GM23338 (cell line): Measurements from ENCODE around the gene ADAMTS20. TPM values are rescaled to one million over a fixed set of nuclear protein-coding genes. Genes with fewer than 3 reads are reported as not detected.

Experiments
- ATAC-seq: fragments of 200-7000 bp; cut with Tn5 transposase; 3 replicates; pipeline ENCODE4 v1.9.1; 2020
- DNase-seq: peaks from one replicate; pipeline ENCODE4 v3.0.0-alpha.2; 2015; ENCODE audit warnings: low spot score
- H2AFZ ChIP-seq: fragments of 200-600 bp; sonication (generic); 2 replicates; pipeline ENCODE4 v1.8.0; 2016; ENCODE audit warnings: antibody characterized with exemption, mild to moderate bottlenecking, moderate library complexity
- H3F3A ChIP-seq: fragments of 200-600 bp; sonication (generic); replicated peaks from 2 replicates; pipeline ENCODE4 v1.8.0; 2017; ENCODE audit warnings: antibody characterized with exemption, mixed run types, low read depth
- H3K27ac ChIP-seq: fragments of 200-600 bp; sonication (generic); 2 replicates; pipeline ENCODE4 v1.6.1; 2016; ENCODE audit warnings: low read depth
- H3K27me3 ChIP-seq: fragments of 200-600 bp; sonication (generic); 2 replicates; pipeline ENCODE4 v1.8.0; 2016; ENCODE audit warnings: mild to moderate bottlenecking, mixed run types, moderate library complexity; ENCODE audit not compliant: insufficient read depth
- H3K36me3 ChIP-seq: fragments of 200-600 bp; sonication (generic); 2 replicates; pipeline ENCODE4 v1.8.0; 2016; ENCODE audit warnings: mild to moderate bottlenecking; ENCODE audit not compliant: insufficient read depth
- H3K4me1 ChIP-seq: fragments of 200-600 bp; sonication (generic); 2 replicates; pipeline ENCODE4 v1.8.0; 2016; ENCODE audit warnings: mild to moderate bottlenecking, moderate library complexity; ENCODE audit not compliant: insufficient read depth
- H3K4me2 ChIP-seq: fragments of 200-600 bp; sonication (generic); 2 replicates; pipeline ENCODE4 v1.7.1; 2017; ENCODE audit warnings: mixed run types
- H3K4me3 ChIP-seq: fragments of 200-600 bp; sonication (generic); 2 replicates; pipeline ENCODE4 v1.6.1; 2016; ENCODE audit warnings: mixed run types
- H3K79me2 ChIP-seq: fragments of 200-600 bp; sonication (generic); replicated peaks from 2 replicates; pipeline ENCODE4 v1.8.0; 2017; ENCODE audit warnings: mild to moderate bottlenecking; ENCODE audit not compliant: insufficient read depth
- H3K9me2 ChIP-seq: fragments of 200-600 bp; sonication (generic); 2 replicates; pipeline ENCODE4 v1.8.0; 2017; ENCODE audit not compliant: insufficient read depth
- H4K20me1 ChIP-seq: fragments of 200-600 bp; sonication (generic); replicated peaks from 2 replicates; pipeline ENCODE4 v1.8.0; 2017; ENCODE audit warnings: mild to moderate bottlenecking; ENCODE audit not compliant: insufficient read depth
- H3K27ac Mint-ChIP-seq: 2 replicates; pipeline ENCODE4 v1.8.0; 2020; ENCODE audit warnings: inconsistent platforms, mild to moderate bottlenecking, moderate library complexity, mixed read lengths
- H3K27me3 Mint-ChIP-seq: 3 replicates; pipeline ENCODE4 v1.8.0; 2022; ENCODE audit warnings: low read depth, mild to moderate bottlenecking, moderate library complexity, mixed read lengths, inconsistent platforms; ENCODE audit not compliant: insufficient read depth, poor library complexity
- H3K36me3 Mint-ChIP-seq: 3 replicates; pipeline ENCODE4 v1.8.0; 2021; ENCODE audit warnings: low read depth, mild to moderate bottlenecking, inconsistent platforms, moderate library complexity, mixed read lengths
- H3K4me1 Mint-ChIP-seq: 3 replicates; pipeline ENCODE4 v1.8.0; 2020; ENCODE audit warnings: mild to moderate bottlenecking, inconsistent platforms, mixed read lengths
- H3K4me3 Mint-ChIP-seq: 3 replicates; pipeline ENCODE4 v1.8.0; 2021; ENCODE audit warnings: moderate library complexity, mild to moderate bottlenecking, inconsistent platforms, mixed read lengths
- H3K9me3 Mint-ChIP-seq: 3 replicates; pipeline ENCODE4 v1.8.0; 2020; ENCODE audit warnings: moderate library complexity, mild to moderate bottlenecking, inconsistent platforms, mixed read lengths
- EZH2 ChIP-seq: fragments of 200-600 bp; sonication (generic); IDR thresholded peaks from one replicate; pipeline ENCODE4 v1.8.0; 2017; ENCODE audit warnings: antibody characterized with exemption, mild to moderate bottlenecking, low read depth; ENCODE audit not compliant: unreplicated experiment
- POLR2AphosphoS5 ChIP-seq: IDR thresholded peaks from 2 replicates; pipeline ENCODE4 v1.6.1; 2016; ENCODE audit warnings: antibody characterized with exemption, low read depth
- STAT1 ChIP-seq: IDR thresholded peaks from one replicate; pipeline ENCODE4 v1.6.1; 2016; ENCODE audit warnings: antibody characterized with exemption; ENCODE audit not compliant: unreplicated experiment
- ZNF114 ChIP-seq: fragments of 250-450 bp; sonication (Bioruptor Pico); IDR thresholded peaks from 2 replicates; pipeline ENCODE4 v1.5.0; 2020; ENCODE audit warnings: mild to moderate bottlenecking, moderate library complexity
- polyA plus RNA-seq: library from polyadenylated mRNA; unstranded; fragments of >200 nt; fragmentation: Nextera tagmentation; extraction: Ambion mirVana; gene quantifications from 2 replicates; pipeline ENCODE4 v1.2.1, GENCODE V29; 2016
- total RNA-seq: library from RNA; depleted of rRNA; stranded (reverse); fragments of >200 nt; shearing (Covaris generic); gene quantifications from 2 replicates; pipeline ENCODE4 v1.2.3, GENCODE V29; 2014
- TF ChIP-seq, protein P1 (sequence below): fragments of 250-450 bp; sonication (Bioruptor Pico); IDR thresholded peaks from 2 replicates; pipeline ENCODE4 v1.5.0; 2020; ENCODE audit warnings: mild to moderate bottlenecking, moderate library complexity
- TF ChIP-seq, protein P2 (sequence below): IDR thresholded peaks from one replicate; pipeline ENCODE4 v1.6.1; 2018; ENCODE audit warnings: antibody characterized with exemption; ENCODE audit not compliant: unreplicated experiment

Gene ADAMTS20
- total and polyA plus RNA-seq, 2 experiments from 2014 or later: 2.0 to 9.3 TPM

DNA sequence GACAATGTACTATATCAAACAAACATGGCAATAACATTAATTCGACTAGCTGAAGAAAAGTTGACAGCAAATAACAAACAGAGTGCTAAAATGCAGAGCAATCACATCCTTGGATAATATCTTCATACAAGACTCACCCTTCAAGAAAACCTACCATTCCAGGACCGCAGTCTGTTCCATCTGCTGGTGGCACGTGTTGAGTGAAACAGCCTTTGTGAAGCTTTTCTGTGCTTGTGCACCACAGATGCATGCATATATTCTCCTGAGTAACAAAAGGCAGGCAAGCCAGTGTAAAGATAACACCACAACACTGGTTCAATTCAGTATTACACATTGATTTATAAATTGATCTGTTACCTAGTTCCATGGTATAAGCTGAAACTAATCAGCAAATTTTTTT is 89.3 kb downstream of the ADAMTS20 start (continued):
- TF ChIP-seq, protein P1, sequence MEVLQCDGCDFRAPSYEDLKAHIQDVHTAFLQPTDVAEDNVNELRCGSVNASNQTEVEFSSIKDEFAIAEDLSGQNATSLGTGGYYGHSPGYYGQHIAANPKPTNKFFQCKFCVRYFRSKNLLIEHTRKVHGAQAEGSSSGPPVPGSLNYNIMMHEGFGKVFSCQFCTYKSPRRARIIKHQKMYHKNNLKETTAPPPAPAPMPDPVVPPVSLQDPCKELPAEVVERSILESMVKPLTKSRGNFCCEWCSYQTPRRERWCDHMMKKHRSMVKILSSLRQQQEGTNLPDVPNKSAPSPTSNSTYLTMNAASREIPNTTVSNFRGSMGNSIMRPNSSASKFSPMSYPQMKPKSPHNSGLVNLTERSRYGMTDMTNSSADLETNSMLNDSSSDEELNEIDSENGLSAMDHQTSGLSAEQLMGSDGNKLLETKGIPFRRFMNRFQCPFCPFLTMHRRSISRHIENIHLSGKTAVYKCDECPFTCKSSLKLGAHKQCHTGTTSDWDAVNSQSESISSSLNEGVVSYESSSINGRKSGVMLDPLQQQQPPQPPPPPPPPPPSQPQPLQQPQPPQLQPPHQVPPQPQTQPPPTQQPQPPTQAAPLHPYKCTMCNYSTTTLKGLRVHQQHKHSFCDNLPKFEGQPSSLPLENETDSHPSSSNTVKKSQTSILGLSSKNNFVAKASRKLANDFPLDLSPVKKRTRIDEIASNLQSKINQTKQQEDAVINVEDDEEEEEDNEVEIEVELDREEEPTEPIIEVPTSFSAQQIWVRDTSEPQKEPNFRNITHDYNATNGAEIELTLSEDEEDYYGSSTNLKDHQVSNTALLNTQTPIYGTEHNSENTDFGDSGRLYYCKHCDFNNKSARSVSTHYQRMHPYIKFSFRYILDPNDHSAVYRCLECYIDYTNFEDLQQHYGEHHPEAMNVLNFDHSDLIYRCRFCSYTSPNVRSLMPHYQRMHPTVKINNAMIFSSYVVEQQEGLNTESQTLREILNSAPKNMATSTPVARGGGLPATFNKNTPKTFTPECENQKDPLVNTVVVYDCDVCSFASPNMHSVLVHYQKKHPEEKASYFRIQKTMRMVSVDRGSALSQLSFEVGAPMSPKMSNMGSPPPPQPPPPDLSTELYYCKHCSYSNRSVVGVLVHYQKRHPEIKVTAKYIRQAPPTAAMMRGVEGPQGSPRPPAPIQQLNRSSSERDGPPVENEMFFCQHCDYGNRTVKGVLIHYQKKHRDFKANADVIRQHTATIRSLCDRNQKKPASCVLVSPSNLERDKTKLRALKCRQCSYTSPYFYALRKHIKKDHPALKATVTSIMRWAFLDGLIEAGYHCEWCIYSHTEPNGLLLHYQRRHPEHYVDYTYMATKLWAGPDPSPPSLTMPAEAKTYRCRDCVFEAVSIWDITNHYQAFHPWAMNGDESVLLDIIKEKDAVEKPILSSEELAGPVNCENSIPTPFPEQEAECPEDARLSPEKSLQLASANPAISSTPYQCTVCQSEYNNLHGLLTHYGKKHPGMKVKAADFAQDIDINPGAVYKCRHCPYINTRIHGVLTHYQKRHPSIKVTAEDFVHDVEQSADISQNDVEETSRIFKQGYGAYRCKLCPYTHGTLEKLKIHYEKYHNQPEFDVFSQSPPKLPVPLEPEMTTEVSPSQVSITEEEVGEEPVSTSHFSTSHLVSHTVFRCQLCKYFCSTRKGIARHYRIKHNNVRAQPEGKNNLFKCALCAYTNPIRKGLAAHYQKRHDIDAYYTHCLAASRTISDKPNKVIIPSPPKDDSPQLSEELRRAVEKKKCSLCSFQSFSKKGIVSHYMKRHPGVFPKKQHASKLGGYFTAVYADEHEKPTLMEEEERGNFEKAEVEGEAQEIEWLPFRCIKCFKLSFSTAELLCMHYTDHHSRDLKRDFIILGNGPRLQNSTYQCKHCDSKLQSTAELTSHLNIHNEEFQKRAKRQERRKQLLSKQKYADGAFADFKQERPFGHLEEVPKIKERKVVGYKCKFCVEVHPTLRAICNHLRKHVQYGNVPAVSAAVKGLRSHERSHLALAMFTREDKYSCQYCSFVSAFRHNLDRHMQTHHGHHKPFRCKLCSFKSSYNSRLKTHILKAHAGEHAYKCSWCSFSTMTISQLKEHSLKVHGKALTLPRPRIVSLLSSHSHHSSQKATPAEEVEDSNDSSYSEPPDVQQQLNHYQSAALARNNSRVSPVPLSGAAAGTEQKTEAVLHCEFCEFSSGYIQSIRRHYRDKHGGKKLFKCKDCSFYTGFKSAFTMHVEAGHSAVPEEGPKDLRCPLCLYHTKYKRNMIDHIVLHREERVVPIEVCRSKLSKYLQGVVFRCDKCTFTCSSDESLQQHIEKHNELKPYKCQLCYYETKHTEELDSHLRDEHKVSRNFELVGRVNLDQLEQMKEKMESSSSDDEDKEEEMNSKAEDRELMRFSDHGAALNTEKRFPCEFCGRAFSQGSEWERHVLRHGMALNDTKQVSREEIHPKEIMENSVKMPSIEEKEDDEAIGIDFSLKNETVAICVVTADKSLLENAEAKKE: no peak
- TF ChIP-seq ZNF114 (CRISPR knock-in tag): no peak
- TF ChIP-seq, protein P2, sequence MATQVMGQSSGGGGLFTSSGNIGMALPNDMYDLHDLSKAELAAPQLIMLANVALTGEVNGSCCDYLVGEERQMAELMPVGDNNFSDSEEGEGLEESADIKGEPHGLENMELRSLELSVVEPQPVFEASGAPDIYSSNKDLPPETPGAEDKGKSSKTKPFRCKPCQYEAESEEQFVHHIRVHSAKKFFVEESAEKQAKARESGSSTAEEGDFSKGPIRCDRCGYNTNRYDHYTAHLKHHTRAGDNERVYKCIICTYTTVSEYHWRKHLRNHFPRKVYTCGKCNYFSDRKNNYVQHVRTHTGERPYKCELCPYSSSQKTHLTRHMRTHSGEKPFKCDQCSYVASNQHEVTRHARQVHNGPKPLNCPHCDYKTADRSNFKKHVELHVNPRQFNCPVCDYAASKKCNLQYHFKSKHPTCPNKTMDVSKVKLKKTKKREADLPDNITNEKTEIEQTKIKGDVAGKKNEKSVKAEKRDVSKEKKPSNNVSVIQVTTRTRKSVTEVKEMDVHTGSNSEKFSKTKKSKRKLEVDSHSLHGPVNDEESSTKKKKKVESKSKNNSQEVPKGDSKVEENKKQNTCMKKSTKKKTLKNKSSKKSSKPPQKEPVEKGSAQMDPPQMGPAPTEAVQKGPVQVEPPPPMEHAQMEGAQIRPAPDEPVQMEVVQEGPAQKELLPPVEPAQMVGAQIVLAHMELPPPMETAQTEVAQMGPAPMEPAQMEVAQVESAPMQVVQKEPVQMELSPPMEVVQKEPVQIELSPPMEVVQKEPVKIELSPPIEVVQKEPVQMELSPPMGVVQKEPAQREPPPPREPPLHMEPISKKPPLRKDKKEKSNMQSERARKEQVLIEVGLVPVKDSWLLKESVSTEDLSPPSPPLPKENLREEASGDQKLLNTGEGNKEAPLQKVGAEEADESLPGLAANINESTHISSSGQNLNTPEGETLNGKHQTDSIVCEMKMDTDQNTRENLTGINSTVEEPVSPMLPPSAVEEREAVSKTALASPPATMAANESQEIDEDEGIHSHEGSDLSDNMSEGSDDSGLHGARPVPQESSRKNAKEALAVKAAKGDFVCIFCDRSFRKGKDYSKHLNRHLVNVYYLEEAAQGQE: no peak

DNA sequence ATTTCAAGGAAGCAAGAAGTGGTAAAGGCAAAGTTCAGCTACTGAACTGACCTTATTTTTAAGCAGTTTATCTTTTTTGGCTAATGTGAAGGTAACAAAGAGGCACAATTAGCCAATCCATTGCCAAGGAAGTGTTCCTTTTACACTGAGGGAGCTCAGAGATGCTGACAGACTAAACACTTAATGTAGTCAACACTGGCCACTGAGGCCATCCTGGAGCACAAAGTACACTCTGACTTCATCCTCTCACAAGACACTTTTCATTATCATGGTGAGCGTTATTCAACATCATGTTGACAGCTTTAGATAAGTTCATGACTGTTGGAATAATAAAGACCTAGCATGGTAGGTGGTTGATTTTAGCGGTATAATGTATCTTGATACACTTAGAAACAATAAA is 89.9 kb downstream of the ADAMTS20 start:
- H3K27me3 ChIP-seq: no peaks in the 10 kb centered on the region
- H3K4me1 ChIP-seq: no peaks in the 10 kb centered on the region
- H3K4me2 ChIP-seq: no peak overlapping the region
- peaks cover 27% of the 10 kb centered on the region for H3K36me3 Mint-ChIP-seq
- H3K9me3 Mint-ChIP-seq: peaks cover 11% of the 10 kb centered on the region
- H3K79me2 ChIP-seq: no peaks in the 10 kb centered on the region
- H3K36me3 ChIP-seq: peaks cover 3% of the 10 kb centered on the region; the same call in 1 of the 2 replicates
- no peaks in the 10 kb centered on the region for H3F3A ChIP-seq
- H3K27me3 Mint-ChIP-seq: no peaks in the 10 kb centered on the region
- DNase-seq (no peak), ATAC-seq (no peak)
- no peak overlapping the region for H3K4me3 ChIP-seq
- no peaks in the 10 kb centered on the region for H3K4me1 Mint-ChIP-seq
- peaks cover 7% of the 10 kb centered on the region for H3K9me2 ChIP-seq
- no peak overlapping the region for H3K4me3 Mint-ChIP-seq
- 0 out of 2 replicates have a peak, but pooled peaks cover 2% of the 10 kb centered on the region for H4K20me1 ChIP-seq
- no peak overlapping the region for H2AFZ ChIP-seq
- no peak overlapping the region for H3K27ac Mint-ChIP-seq
- no peak overlapping the region for H3K27ac ChIP-seq
- TF ChIP-seq ZNF114 (CRISPR knock-in tag) (no peak), EZH2 (no peak), POLR2AphosphoS5 (no peak), STAT1 (no peak)
- TF ChIP-seq, protein P1: no peak
